Mammary epithelial cell (primary cell): ENCODE measurements around the gene TTBK1.

Source experiments
- EZH2 ChIP-seq: IDR thresholded peaks from 2 replicates; pipeline ENCODE4 v1.6.1; 2012; ENCODE audit warnings: low read length, inconsistent platforms, borderline replicate concordance
- TF ChIP-seq, protein P1 (sequence below), 2 donors: IDR thresholded peaks in 1 of 2; conservative IDR thresholded peaks in 1 of 2; 2 replicates each; pipeline ENCODE4 v1.5.1; 2011 to 2012; ENCODE audit warnings: inconsistent platforms in 2 of 2, low read length in 2 of 2, mild to moderate bottlenecking in 2 of 2, control low read depth in 1 of 2, low read depth in 1 of 2; ENCODE audit not compliant: insufficient read depth in 1 of 2; ENCODE audit errors: extremely low read depth in 1 of 2

DNA sequence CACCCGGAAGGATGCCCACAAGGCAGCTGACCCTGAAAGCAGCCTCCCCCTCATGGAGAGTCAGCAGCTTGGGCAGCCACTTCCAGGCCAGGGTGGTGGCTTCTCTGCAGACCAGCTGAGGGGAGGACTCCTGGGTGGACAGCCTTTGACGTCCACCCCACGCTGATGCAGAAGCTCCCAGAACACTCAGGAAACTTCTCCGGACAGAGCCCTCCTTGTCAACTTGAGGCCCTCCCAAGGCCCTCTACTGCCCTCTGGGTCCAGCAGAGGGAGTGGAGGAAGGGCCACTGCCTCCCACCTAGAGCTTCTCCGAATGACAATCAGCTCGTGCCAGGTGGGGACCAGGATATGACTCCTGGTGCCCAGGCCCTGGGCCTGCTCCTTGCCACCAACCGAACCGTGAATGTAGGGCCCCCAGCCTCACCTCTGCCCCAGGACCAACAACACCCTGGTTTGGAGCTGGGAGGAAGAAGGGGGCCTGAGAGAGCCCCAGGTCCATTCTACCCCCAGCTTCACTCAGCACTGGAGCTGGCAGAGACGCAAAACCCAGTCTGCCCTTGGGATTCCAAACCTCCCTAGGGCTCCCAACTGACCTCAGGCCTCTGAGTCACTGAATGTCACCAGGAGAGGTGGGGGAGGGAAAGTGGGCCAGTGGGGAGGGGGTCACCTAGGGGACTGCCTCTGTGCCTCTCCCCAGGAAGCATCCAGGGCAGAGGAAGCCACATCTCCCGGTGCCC is 43.9 kb downstream of the TTBK1 start:
- TF ChIP-seq, protein P1, sequence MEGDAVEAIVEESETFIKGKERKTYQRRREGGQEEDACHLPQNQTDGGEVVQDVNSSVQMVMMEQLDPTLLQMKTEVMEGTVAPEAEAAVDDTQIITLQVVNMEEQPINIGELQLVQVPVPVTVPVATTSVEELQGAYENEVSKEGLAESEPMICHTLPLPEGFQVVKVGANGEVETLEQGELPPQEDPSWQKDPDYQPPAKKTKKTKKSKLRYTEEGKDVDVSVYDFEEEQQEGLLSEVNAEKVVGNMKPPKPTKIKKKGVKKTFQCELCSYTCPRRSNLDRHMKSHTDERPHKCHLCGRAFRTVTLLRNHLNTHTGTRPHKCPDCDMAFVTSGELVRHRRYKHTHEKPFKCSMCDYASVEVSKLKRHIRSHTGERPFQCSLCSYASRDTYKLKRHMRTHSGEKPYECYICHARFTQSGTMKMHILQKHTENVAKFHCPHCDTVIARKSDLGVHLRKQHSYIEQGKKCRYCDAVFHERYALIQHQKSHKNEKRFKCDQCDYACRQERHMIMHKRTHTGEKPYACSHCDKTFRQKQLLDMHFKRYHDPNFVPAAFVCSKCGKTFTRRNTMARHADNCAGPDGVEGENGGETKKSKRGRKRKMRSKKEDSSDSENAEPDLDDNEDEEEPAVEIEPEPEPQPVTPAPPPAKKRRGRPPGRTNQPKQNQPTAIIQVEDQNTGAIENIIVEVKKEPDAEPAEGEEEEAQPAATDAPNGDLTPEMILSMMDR (conservative IDR thresholded peaks at IDR 0.05 in 1 of 2, IDR thresholded peaks at IDR 0.05 in 1 of 2; ENCODE audit: extremely low read depth in 1 of 2, insufficient read depth in 1 of 2, low read depth in 1 of 2, low read length in 2 of 2): no peak
- TF ChIP-seq EZH2: no peak
